GM12874 (cell line): ENCODE results near the gene ASTL.

Experiments
- TF ChIP-seq, protein P1 (sequence below): IDR thresholded peaks from 2 replicates; pipeline ENCODE4 v1.5.1; 2011; ENCODE audit warnings: low read depth, mild to moderate bottlenecking, control low read depth, low read length, moderate library complexity; ENCODE audit not compliant: insufficient read depth

Gene ASTL

DNA sequence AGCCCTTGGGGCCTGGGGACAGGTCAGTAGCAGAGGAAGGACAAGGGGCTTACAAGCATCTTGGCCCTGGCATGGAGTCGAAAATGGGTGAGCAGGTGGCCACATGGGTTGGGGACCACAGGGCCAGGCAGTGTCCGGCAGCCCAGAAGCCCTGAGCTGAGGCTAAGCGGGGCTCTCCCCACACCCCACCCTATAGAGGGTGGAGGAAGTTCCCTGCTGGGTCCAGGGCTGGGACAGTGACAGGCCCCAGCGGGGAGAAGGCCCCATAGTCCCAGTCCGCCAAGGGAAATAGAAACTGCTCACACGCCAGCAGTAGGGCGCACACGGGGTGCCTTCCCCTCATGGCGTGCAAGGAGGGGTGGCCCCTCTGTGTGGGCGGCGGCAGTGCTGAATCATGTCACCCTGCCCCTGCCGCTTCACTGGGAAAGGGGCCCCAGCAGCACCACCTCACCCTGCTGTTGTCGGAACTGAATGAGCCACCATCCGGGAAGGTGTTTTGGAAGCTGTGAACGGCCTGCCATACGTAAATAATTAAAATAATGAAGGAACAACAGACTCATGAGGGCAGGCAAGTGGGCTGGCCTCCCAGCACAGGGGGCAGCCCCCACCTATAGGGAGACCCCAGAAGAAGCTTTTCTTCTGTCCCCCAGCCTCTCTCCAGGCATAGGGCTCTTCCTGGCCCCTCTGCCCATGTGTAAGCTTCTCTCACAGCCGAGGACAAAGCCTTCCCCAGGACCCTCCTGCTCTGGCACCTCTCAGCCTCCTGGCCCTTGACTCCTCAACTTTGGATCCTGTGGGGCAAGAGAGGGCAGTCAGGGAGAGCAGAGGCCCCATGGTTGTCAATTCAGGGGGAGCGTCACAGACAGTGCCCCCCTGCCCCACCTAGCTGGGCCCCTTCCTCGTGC, 19.6 kb upstream of the ASTL start:
- TF ChIP-seq, protein P1, sequence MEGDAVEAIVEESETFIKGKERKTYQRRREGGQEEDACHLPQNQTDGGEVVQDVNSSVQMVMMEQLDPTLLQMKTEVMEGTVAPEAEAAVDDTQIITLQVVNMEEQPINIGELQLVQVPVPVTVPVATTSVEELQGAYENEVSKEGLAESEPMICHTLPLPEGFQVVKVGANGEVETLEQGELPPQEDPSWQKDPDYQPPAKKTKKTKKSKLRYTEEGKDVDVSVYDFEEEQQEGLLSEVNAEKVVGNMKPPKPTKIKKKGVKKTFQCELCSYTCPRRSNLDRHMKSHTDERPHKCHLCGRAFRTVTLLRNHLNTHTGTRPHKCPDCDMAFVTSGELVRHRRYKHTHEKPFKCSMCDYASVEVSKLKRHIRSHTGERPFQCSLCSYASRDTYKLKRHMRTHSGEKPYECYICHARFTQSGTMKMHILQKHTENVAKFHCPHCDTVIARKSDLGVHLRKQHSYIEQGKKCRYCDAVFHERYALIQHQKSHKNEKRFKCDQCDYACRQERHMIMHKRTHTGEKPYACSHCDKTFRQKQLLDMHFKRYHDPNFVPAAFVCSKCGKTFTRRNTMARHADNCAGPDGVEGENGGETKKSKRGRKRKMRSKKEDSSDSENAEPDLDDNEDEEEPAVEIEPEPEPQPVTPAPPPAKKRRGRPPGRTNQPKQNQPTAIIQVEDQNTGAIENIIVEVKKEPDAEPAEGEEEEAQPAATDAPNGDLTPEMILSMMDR, result no peak

DNA sequence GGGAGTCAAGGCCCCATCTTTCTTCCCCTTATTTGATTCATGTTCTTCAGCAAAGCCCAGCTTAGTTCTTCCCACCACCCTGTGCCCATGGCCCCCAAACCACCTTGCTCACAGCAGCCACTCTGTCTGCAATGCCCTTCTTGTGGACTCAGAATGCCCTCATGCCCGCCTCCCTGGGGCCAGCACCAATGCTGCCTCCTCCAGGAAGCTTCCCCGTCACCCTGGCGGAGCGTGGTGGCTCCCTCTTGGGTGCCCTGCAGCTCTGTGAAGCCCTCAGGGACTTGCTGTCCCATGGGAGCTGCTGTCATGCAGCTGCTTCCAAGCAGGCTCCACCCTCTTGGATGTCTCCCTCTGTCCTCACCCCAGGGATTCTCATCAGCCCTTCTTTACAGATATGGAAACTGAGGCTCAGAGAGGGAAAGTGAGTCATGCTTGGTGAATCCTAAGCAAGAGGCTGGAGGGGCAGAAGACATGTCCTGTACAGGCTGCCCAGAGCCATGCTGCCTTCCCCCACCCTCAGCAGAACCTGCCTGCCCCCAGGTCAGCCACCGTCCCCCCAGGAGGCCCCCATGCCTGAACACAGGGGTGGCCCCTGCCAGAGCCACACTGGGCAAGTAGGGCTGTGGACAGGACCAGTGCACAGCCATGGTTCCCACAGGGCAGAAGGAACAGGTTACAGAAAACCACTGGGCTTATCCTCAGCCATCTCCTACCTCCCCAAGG, 18.8 kb upstream of the ASTL start:
- TF ChIP-seq, protein P1, result no peak

DNA sequence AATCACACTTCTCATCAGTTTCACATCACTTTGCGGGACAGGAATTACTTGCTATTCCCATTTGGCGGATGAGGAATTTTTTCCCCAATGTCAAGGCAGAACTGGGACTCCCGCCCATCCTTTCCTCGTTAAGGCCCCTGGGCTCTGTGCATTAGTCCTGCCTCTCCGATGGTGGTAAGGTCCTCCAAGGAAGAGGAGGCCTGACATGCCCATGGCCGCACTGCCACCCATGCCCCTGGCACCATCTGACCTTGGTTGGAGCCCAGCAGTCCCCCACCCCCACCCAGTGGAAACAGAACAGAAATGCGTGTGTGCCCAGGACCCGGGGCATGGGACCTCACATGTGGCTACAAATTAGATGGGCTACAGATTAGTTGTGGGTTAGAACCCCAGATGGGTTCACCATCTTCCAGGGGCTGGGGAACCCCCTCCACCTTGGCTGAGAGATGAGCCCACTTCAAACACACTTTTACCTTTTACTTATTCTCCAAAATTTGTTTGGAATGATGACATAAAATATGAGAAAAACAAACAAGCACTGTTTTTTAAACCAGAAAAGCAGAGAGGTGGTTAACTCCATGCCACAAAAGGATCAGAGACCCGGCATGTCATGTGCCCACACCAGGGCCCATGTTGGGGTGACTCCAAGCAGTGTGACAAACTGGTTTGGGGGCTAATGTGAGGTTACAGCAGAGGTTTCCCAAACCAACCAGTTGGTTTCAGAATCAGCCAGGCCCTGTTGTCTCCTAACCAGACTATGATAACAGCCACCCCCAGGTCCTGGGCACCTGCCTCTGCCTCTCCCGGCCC, 17.9 kb upstream of the ASTL start:
- TF ChIP-seq, protein P1, result no peak

DNA sequence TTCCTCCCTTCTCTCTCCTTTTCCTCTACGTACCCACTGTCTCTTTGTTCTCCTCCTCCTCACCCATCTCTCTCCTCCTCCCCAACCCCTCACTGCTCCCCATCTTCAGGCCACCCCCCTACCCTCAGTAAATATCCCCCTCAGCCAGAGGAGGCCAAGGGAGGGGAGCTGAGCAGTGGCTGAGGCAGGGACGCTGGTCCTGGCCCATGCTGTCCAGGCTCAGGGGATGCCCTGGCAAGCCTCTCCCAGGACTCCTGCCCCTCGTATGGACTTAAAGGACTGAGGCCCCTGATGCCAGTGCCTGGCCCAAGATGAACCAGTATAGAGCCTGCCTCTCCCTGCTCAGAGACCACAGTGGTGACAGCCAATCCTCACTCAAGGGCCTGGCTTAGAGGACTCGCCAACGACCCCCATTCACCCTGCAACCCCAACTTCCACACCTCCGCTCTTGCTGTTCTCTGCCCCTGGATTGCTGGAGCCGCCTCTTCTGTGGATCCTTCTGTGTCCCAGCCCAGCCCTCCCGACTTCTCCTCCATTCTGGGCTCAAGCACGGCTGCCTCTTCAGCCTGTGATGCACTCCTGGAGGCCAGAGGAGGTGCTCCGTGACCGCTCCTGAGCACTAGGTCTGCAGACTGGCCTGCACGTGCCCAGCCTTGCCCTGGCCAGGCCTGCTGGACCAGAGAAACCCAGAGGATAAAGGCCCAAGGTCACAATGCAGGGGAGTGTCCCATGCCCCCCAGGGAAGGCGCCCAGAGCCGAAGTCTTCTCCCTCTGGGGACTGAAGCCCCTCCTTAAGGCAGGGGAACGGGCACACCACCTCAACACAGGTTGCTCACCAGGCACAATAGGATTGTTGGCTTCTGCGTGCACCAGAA, 16.4 kb upstream of the ASTL start:
- TF ChIP-seq, protein P1, result no peak

DNA sequence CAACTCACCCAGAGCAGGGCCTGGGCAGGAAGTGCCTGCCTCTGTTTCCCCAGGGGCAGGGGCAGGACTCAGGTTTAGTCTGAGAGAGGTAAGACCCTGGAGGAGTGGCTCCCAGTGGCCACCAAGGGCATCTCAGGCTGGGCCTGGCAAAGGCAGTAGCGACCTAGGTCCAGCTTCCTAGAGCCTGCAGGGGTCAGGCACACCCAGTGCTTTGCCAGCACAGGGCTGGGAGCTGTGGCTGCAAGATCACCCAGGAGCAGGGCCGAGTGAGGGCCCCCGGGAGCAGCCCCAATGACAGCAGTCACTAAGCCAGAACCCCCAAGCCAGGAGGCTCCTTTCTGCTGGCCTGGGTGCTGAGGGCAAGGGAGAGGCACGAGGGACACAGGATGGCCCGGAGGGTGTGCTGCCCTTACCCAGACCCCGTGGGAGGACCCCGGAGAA, 15.7 kb upstream of the ASTL start:
- TF ChIP-seq, protein P1, result peak; percentile 27; the same call in 1 of the 2 replicates

DNA sequence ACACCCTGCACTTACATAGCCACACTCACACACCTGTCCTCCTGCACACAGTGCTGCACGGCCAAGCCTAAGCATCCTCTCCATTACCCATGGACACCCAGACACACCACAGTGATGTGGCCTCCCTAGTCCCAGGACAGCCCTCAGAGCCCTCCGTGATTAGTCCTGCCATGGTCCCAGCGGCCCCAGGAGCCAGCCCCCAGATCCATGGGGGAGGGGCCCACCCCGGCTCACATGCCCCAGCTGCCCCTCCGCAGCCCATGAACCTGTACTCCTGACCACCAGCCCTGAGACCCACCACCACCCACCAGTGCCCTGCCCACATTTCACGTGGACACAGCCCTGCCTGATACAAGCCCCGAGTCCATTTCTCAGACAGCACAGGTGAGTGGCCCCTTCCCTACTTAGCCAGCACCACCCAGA, 15.0 kb upstream of the ASTL start:
- TF ChIP-seq, protein P1, result no peak
